SK-N-MC (cell line): ENCODE measurements around the gene TCEAL7.
"Not testable (repeated sequence)": the region's sequence is repeated elsewhere in the genome, so short reads cannot be mapped to it uniquely, and the experiment has no call there.

ENCODE experiments used
- DNase-seq: peaks from one replicate; pipeline ENCODE4 v3.0.0-alpha.2; 2011; ENCODE audit warnings: low read depth, low spot score
- H3K27ac ChIP-seq: fragments of 200-600 bp; sonication (generic); 2 replicates; pipeline ENCODE4 v1.5.1; 2016; ENCODE audit warnings: mixed run types
- H3K36me3 ChIP-seq: fragments of 200-600 bp; sonication (generic); 2 replicates; pipeline ENCODE4 v1.6.1; 2017; ENCODE audit warnings: antibody characterized with exemption, low read length, mixed read lengths; ENCODE audit not compliant: insufficient read depth
- H3K4me3 ChIP-seq: fragments of 200-600 bp; sonication (generic); 2 replicates; pipeline ENCODE4 v1.5.1; 2016
- H3K9ac ChIP-seq: fragments of 200-600 bp; sonication (generic); 2 replicates; pipeline ENCODE4 v1.8.0; 2017; ENCODE audit warnings: mixed run types, mixed read lengths; ENCODE audit not compliant: insufficient read length
- H3K9me3 ChIP-seq: fragments of 200-600 bp; sonication (generic); 2 replicates; pipeline ENCODE4 v1.6.1; 2017; ENCODE audit warnings: low read depth, mild to moderate bottlenecking, antibody characterized with exemption, low read length, moderate library complexity, mixed read lengths
- EZH2 ChIP-seq: fragments of 200-600 bp; sonication (generic); IDR thresholded peaks from one replicate; pipeline ENCODE4 v1.6.1; 2017; ENCODE audit warnings: antibody characterized with exemption
- FOXP2 ChIP-seq: optimal IDR thresholded peaks from 2 replicates; pipeline ENCODE3; 2011; ENCODE audit warnings: mild to moderate bottlenecking, moderate library complexity; ENCODE audit not compliant: insufficient read depth; ENCODE audit errors: extremely low read length, control extremely low read depth
- POLR2AphosphoS5 ChIP-seq: IDR thresholded peaks from 2 replicates; pipeline ENCODE4 v1.6.1; 2012; ENCODE audit warnings: mild to moderate bottlenecking, low read depth, low read length, borderline replicate concordance

The TCEAL7 gene

GRCh38 chrX:103329991-103330390, at the start of gene TCEAL7:
TSS of gene TCEAL7 (plus strand) at chrX:103330239. CDS start at chrX:103331404, 1,165 bp downstream.
- no peak within 1 kb of the TSS for H3K27ac ChIP-seq
- H3K9me3 ChIP-seq = no peaks in the 10 kb centered on the region
- H3K36me3 ChIP-seq = no peaks in the 10 kb centered on the region
- no peak within 1 kb of the TSS for H3K9ac ChIP-seq
- H3K4me3 ChIP-seq = no peak within 1 kb of the TSS
- TF ChIP-seq EZH2 (no peak), FOXP2 (no peak), POLR2AphosphoS5 (no peak)
- DNase-seq = no peak

GRCh38 chrX:103293118-103293517, 36.9 kb upstream of the TCEAL7 start:
- TF ChIP-seq EZH2 (no peak), POLR2AphosphoS5 (no peak), FOXP2 (no peak)
- DNase-seq = no peak

GRCh38 chrX:103304705-103305104, 25.3 kb upstream of the TCEAL7 start:
- Histone ChIP-seq H3K4me3 (no peak overlapping the region), H3K9ac (no peak overlapping the region), H3K9me3 (no peaks in the 10 kb centered on the region), H3K36me3 (no peaks in the 10 kb centered on the region), H3K27ac (no peak overlapping the region)
- no peak for DNase-seq
- TF ChIP-seq FOXP2 (no peak), EZH2 (no peak), POLR2AphosphoS5 (no peak)

More at GRCh38 chrX:103293118-103293517, 36.9 kb upstream of the TCEAL7 start:
- Histone ChIP-seq H3K9me3 (no peaks in the 10 kb centered on the region), H3K27ac (no peak overlapping the region), H3K9ac (no peak overlapping the region), H3K4me3 (no peak overlapping the region), H3K36me3 (no peaks in the 10 kb centered on the region)

GRCh38 chrX:103305666-103306065, 24.4 kb upstream of the TCEAL7 start:
- not testable (repeated sequence) for H3K27ac ChIP-seq, H3K4me3 ChIP-seq, H3K9me3 ChIP-seq, DNase-seq, H3K36me3 ChIP-seq, H3K9ac ChIP-seq

GRCh38 chrX:103309860-103310554, 20.0 kb upstream of the TCEAL7 start:
- no peak for DNase-seq
- Histone ChIP-seq H3K4me3 (peak overlapping the region; percentile 73), H3K27ac (no peak overlapping the region), H3K36me3 (no peaks in the 10 kb centered on the region), H3K9me3 (no peaks in the 10 kb centered on the region), H3K9ac (no peak overlapping the region)
- TF ChIP-seq POLR2AphosphoS5 (no peak), FOXP2 (no peak), EZH2 (no peak)

GRCh38 chrX:103310555-103311398, 19.3 kb upstream of the TCEAL7 start, which contains the start of gene BEX2:
TSS of gene BEX2 (minus strand) at chrX:103310990. CDS start at chrX:103309976, 1,014 bp downstream.
- Histone ChIP-seq H3K4me3 (peak within 1 kb of the TSS; percentile 73), H3K9ac (no peak within 1 kb of the TSS), H3K9me3 (no peaks in the 10 kb centered on the region), H3K36me3 (no peaks in the 10 kb centered on the region), H3K27ac (no peak within 1 kb of the TSS)
- DNase-seq = no peak
- no peak for TF ChIP-seq FOXP2
- TF ChIP-seq POLR2AphosphoS5 = no peak
- no peak for TF ChIP-seq EZH2

GRCh38 chrX:103311399-103311780, 18.6 kb upstream of the TCEAL7 start:
- H3K9ac ChIP-seq = no peak overlapping the region

GRCh38 chrX:103330681-103331288, 746 bp downstream of the TCEAL7 start:
- H3K9ac ChIP-seq = no peak overlapping the region
- no peak for DNase-seq
- H3K36me3 ChIP-seq = no peaks in the 10 kb centered on the region
- H3K27ac ChIP-seq = no peak overlapping the region
- no peak overlapping the region for H3K4me3 ChIP-seq
- TF ChIP-seq POLR2AphosphoS5 (no peak), FOXP2 (no peak), EZH2 (no peak)
- no peaks in the 10 kb centered on the region for H3K9me3 ChIP-seq

More at GRCh38 chrX:103311399-103311780, 18.6 kb upstream of the TCEAL7 start:
- no peak overlapping the region for H3K4me3 ChIP-seq
- H3K9me3 ChIP-seq = no peaks in the 10 kb centered on the region
- no peak for DNase-seq
- TF ChIP-seq EZH2 = no peak
- no peak for TF ChIP-seq POLR2AphosphoS5
- TF ChIP-seq FOXP2 = no peak
- H3K27ac ChIP-seq = no peak overlapping the region
- H3K36me3 ChIP-seq = no peaks in the 10 kb centered on the region
